Tibial artery (tissue), 4 donors: ENCODE data around the gene DDX51.

Source experiments
- DNase-seq, 2 donors: peaks; one replicate each; pipeline ENCODE4 v3.0.0-alpha.2; 2019
- H3K27ac ChIP-seq, 2 donors: fragments of 200-600 bp; sonication (generic) in 1 of 2; 1 replicate in 1 of 2; 2 replicates in 1 of 2; pipeline ENCODE4 v1.5.1; 2018 to 2019; ENCODE audit warnings: mild to moderate bottlenecking in 1 of 2
- H3K27me3 ChIP-seq, 2 donors: fragments of 200-600 bp; sonication (generic) in 1 of 2; one replicate each; pipeline versions ENCODE4 v1.5.1 to v1.6.0; 2016 to 2019
- H3K36me3 ChIP-seq, 3 donors: fragments of 200-600 bp; sonication (generic) in 2 of 3; one replicate each; pipeline ENCODE4 v1.5.1; 2016 to 2019; ENCODE audit warnings: mild to moderate bottlenecking in 2 of 3
- H3K4me1 ChIP-seq, 4 donors: fragments of 200-600 bp; sonication (generic) in 2 of 4; 1 replicate in 3 of 4; 2 replicates in 1 of 4; pipeline ENCODE4 v1.5.1; 2016 to 2019
- H3K4me3 ChIP-seq, 2 donors: fragments of 200-600 bp; sonication (generic) in 1 of 2; 1 replicate in 1 of 2; 2 replicates in 1 of 2; pipeline ENCODE4 v1.5.1; 2018 to 2019; ENCODE audit warnings: mild to moderate bottlenecking in 2 of 2
- H3K9me3 ChIP-seq, 3 donors: fragments of 200-600 bp; sonication (generic) in 1 of 3; one replicate each; pipeline ENCODE4 v1.5.1; 2016 to 2019
- intact Hi-C: fragments of 100-400 bp; cut with DNase I; formaldehyde crosslinking; loops from one replicate; pipeline ENCODE4 v1.15.0; 2023; ENCODE audit warnings: low total_unique reads
- TF ChIP-seq, protein P1 (sequence below), 2 experiments: fragments of 200-600 bp in 1 of 2; fragments of 450-650 bp in 1 of 2; IDR thresholded peaks; one replicate each; pipeline ENCODE4 v1.5.1; 2017 to 2019; ENCODE audit warnings: antibody characterized with exemption in 2 of 2, mild to moderate bottlenecking in 1 of 2, moderate library complexity in 1 of 2

DDX51 gene

DNA sequence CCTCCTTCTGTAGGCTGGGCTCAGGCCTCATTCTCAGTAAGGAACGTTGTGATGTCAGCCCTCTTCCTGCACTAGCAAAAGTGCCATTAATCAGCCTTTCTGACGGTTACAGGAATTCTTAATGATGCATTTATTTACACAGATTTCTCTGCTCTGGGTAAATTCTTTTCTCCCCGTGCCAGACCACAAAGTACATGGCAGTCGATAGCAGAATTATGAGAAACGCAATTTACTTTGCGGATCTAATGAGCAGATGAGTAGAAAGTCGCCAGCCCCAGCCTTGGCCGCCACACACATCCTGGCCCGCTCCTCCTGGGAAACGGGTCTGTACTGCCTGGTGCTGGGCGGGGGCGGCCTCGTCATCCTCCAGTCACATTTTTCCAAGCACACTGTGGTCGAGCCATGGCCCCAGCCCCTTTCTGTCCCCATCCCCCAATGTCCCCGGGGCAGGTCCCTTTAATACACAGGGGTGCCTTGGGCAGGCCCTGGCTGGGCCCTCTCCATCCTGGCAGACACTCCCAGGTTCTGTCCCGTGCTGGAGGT, 26.0 kb upstream of the DDX51 start:
- H3K27me3 ChIP-seq = peaks cover 0 to 67% of the 10 kb centered on the region in 2 donors
- no peaks in the 10 kb centered on the region for H3K4me1 ChIP-seq
- H3K27ac ChIP-seq = no peak overlapping the region
- no peak for DNase-seq
- no peak overlapping the region for H3K4me3 ChIP-seq
- H3K36me3 ChIP-seq = no peaks in the 10 kb centered on the region
- no peaks in the 10 kb centered on the region for H3K9me3 ChIP-seq
- intact Hi-C loops = no loop called here
- TF ChIP-seq, protein P1, sequence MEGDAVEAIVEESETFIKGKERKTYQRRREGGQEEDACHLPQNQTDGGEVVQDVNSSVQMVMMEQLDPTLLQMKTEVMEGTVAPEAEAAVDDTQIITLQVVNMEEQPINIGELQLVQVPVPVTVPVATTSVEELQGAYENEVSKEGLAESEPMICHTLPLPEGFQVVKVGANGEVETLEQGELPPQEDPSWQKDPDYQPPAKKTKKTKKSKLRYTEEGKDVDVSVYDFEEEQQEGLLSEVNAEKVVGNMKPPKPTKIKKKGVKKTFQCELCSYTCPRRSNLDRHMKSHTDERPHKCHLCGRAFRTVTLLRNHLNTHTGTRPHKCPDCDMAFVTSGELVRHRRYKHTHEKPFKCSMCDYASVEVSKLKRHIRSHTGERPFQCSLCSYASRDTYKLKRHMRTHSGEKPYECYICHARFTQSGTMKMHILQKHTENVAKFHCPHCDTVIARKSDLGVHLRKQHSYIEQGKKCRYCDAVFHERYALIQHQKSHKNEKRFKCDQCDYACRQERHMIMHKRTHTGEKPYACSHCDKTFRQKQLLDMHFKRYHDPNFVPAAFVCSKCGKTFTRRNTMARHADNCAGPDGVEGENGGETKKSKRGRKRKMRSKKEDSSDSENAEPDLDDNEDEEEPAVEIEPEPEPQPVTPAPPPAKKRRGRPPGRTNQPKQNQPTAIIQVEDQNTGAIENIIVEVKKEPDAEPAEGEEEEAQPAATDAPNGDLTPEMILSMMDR (IDR thresholded peaks at IDR 0.05) = no peak

DNA sequence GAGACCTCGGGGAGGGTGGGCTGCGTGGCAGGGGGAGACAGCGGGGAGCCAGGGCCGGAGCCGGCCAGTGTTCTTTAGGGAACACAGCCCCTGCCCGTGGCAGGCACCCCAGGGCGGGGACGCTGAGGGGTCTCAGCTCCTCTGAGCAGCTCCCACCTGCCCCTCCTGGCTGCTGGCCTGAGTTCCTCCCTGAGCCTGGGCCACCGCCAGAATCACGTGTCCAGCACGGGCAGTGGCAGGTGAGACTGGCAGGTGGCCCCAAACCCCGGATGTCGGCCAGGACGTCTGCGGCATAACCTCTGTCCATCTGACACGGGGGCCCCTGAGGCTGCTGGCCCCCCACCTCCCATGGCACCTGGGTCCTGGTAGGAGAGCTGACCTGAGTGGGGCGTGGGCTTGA, 25.3 kb upstream of the DDX51 start:
- Histone ChIP-seq H3K27ac (no peak overlapping the region), H3K27me3 (peaks cover 0 to 59% of the 10 kb centered on the region in 2 donors), H3K9me3 (no peaks in the 10 kb centered on the region), H3K4me3 (no peak overlapping the region), H3K36me3 (no peaks in the 10 kb centered on the region), H3K4me1 (no peaks in the 10 kb centered on the region)
- DNase-seq = no peak
- intact Hi-C loops = no loop called here
- TF ChIP-seq, protein P1 (IDR thresholded peaks at IDR 0.05) = no peak

DNA sequence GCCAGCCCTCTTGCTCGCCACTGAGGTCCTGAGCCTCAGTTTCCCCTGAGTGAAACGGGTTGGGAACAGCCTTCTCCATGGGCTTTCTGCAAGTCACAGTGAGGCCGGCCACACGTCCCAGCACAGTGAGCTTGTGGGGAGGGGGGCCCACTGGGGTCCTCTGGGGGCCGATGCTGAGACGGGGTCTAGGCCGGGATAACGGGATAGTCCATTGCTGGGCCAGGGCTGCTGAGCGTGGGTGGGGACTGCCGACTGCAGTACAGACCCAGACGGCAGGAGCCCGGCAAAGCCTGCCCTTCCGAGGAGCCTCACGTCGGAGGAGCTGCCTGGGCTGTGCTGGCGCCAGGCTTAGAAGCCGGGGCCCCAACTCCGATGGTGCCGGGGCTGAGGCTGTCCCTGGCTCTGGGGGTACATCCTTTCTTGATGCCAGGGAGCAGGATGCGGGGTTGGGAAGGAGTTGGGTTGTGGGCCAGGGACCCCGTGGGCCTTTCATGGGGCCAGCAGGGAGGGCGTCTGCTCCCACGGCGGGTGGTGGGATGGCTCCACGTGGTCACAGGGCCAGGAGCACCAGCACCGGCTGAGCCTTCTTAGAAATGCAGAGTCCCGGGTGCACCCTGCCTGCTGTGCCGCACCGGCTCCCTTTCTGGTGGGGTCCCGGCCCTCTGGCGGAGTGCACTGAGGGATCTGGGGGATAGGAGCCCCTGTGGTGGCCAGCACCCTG, 24.4 kb upstream of the DDX51 start:
- H3K9me3 ChIP-seq = no peaks in the 10 kb centered on the region
- TF ChIP-seq, protein P1 (IDR thresholded peaks at IDR 0.05) = no peak
- H3K36me3 ChIP-seq = no peaks in the 10 kb centered on the region
- DNase-seq = no peak
- intact Hi-C loops = no loop called here
- peaks cover 0 to 3% (median 0%) of the 10 kb centered on the region in 4 donors for H3K4me1 ChIP-seq
- H3K27ac ChIP-seq = no peak overlapping the region
- H3K27me3 ChIP-seq = peaks cover 0 to 50% of the 10 kb centered on the region in 2 donors
- H3K4me3 ChIP-seq = no peak overlapping the region

DNA sequence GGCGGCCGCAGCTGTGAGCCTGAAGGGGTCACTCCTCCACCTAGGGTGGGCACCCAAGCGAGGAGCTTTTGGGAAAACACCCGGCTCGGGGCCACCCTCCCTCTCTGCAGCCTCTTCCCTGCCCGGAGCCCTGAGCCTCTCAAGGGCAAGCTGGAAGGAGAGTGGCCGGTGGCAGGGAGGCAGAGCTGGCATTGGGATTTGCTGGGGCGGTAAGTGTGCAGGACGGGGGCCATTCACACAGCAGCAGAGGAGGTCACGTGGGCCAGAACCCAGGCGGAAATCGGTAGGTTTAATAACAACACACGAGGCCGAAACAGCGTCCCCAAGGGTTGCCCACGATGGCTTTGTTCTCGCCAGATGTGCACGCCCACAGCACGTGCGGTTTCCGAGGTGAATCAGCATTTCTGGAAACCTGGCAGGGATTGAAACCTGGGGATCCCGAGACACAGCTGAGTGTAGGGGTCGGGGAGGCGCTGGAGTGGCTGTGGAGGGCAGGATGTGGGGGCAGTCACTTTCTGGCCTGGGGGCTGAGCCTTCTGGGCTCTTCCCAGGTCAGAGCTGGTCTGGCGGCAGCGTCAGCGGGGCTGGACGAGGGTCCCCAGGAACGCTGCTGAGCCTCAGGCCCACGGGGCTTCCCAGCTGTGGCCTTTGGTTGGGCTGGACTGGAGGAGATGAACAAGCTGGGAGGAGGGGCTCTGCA, 23.6 kb upstream of the DDX51 start:
- H3K4me1 ChIP-seq = peaks cover 0 to 10% (median 7%) of the 10 kb centered on the region in 4 donors
- no peak for DNase-seq
- no peaks in the 10 kb centered on the region for H3K9me3 ChIP-seq
- no peaks in the 10 kb centered on the region for H3K36me3 ChIP-seq
- H3K27me3 ChIP-seq = peaks cover 0 to 43% of the 10 kb centered on the region in 2 donors
- intact Hi-C loops = no loop called here
- no peak overlapping the region for H3K4me3 ChIP-seq
- TF ChIP-seq, protein P1 (IDR thresholded peaks at IDR 0.05) = no peak
- H3K27ac ChIP-seq = no peak overlapping the region

DNA sequence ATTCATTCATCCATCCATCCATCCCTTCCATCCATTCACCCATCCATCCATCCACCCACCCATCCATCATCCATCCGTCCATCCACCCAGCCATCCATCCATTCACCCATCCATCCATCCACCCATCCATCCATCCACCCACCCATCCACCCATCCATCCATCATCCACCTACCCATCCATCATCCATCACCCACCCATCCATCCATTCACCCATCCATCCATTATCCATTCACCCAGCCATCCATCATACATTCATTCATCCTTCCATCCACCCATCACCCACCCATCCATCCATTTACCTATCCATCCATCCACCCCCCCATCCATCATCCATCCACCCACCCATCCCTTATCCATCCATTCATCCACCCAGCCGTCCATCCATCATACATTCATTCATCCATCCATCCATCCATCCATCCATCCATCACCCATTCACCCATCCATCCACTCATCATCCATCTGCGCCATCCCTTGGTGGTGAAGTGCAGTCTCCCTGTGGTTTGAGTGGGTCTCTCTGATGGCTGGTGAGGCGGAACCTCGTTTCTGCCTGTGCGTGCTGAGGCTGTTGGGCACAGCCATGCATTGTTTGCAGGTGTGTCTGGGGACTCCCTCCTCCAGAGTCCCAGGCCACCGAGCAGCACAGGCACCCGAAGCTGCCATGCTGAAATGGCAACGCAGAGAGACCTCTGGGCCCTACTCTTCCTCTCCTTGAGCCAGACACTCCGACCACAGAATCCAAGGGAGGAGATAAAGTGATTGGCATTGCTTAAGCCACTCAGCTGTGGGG, 22.9 kb upstream of the DDX51 start:
- Histone ChIP-seq H3K27ac (no peak overlapping the region), H3K9me3 (no peaks in the 10 kb centered on the region), H3K4me3 (no peak overlapping the region), H3K36me3 (no peaks in the 10 kb centered on the region), H3K27me3 (peaks cover 0 to 35% of the 10 kb centered on the region in 2 donors), H3K4me1 (peaks cover 0 to 18% (median 14%) of the 10 kb centered on the region in 4 donors)
- TF ChIP-seq, protein P1 (IDR thresholded peaks at IDR 0.05) = no peak
- no peak for DNase-seq
- intact Hi-C loops = no loop called here
